H54 (cell line): ENCODE data around the gene RAET1L.
"Not testable (repeated sequence)": the region's sequence is repeated elsewhere in the genome, so short reads cannot be mapped to it uniquely, and the experiment has no call there.

Experiments
- DNase-seq: peaks from one replicate; pipeline ENCODE4 v3.0.0; 2011; ENCODE audit warnings: low spot score, mixed read lengths; ENCODE audit not compliant: insufficient read length
- FAIRE-seq: peaks from 3 replicates; lab custom pipeline; 2011; peaks lifted over from hg19 to GRCh38; lab: Jason Lieb, UNC
- POLR2A ChIP-seq: IDR thresholded peaks from 2 replicates; pipeline ENCODE4 v1.6.1; 2011; ENCODE audit warnings: low read depth, mild to moderate bottlenecking, low read length

Gene RAET1L

GRCh38 chr6:150002710-150003109 is 22.6 kb downstream of the RAET1L start:
- no peak for TF ChIP-seq POLR2A
- DNase-seq, result no peak
- FAIRE-seq, result no peak

GRCh38 chr6:150001295-150002008 is 23.9 kb downstream of the RAET1L start:
- no peak for TF ChIP-seq POLR2A
- no peak for FAIRE-seq
- DNase-seq, result no peak

DNA sequence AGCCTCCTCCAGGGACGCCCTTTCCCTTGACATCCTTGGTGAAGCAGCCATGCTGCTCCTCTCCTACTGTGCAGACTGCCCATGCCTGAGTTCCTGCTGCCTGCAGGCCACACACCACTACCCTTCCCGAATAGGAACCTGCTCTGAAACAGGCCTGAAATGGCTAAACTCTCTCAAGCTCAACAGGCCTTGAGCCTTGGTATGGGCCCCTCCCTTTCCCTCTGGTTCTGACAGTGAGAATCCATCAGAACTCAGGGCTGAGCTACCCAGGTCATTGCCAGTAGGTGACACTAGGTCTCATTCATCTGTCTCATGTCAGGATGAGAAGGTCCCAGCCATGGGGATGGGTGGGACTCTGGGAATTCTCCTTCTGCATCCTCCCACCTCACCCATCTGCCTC is 25.7 kb downstream of the RAET1L start:
- FAIRE-seq, result no peak

GRCh38 chr6:149995971-149996370 is 29.4 kb downstream of the RAET1L start:
- FAIRE-seq (no peak), DNase-seq (no peak)
- TF ChIP-seq POLR2A, result no peak

More for the DNA sequence above, 25.7 kb downstream of the RAET1L start:
- DNase-seq, result no peak
- no peak for TF ChIP-seq POLR2A

DNA sequence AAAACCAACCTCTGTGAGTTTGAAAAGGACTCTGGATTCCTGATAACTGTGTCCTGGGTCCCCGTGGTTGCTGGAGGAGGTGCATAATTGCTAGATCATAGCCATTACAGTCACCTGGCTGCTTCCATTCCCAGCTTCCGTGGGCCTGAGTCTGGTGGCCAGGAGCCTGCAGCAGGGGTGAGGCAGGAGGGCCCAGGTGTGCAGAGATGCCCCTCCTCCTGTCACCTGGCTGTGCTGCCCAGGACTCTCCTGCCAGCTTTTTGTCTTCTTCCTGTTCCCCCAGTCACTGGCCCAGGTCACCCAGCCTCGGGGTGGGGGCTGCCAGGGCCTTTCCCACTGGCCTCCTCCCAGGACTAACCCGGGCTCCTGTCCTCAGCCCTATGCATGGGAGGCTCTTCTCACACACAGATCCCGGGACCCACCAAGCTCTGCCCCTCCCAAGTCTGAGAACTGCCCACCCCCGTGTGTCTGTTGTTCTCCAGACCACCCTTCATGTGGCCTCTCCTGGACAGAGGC is 30.0 kb downstream of the RAET1L start:
- no peak for TF ChIP-seq POLR2A
- DNase-seq, result no peak
- no peak for FAIRE-seq

GRCh38 chr6:149991838-149992237 is 33.5 kb downstream of the RAET1L start:
- FAIRE-seq, result no peak
- TF ChIP-seq POLR2A, result no peak
- DNase-seq, result no peak

GRCh38 chr6:149991472-149991795 is 33.9 kb downstream of the RAET1L start:
- DNase-seq, FAIRE-seq: not testable (repeated sequence)

GRCh38 chr6:149990661-149991471 is 34.5 kb downstream of the RAET1L start:
- FAIRE-seq, result no peak
- no peak for DNase-seq
- TF ChIP-seq POLR2A, result no peak

DNA sequence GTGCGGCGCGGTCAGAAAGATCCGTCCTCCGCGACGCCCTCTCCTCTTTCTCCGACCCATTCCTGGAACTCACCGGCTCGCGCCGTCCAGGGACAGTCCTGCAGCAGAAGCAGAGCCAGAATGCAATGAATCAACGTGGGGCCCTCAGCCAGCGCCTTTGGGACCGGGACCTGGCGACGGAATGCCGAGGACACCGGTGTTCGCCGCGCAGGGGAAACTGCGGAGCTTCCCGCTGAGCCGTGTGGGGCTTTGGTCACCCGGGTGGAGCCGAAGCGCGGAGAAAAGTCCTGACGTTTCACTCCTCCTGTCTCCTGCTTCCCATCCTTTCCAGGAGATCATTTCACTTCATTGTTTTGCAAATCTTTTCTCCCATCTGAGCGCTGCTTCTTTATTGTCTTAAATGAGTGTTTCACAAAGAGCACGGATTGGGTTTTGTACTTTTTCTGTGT is 35.1 kb downstream of the RAET1L start:
- DNase-seq (no peak), FAIRE-seq (no peak)
- TF ChIP-seq POLR2A, result no peak

DNA sequence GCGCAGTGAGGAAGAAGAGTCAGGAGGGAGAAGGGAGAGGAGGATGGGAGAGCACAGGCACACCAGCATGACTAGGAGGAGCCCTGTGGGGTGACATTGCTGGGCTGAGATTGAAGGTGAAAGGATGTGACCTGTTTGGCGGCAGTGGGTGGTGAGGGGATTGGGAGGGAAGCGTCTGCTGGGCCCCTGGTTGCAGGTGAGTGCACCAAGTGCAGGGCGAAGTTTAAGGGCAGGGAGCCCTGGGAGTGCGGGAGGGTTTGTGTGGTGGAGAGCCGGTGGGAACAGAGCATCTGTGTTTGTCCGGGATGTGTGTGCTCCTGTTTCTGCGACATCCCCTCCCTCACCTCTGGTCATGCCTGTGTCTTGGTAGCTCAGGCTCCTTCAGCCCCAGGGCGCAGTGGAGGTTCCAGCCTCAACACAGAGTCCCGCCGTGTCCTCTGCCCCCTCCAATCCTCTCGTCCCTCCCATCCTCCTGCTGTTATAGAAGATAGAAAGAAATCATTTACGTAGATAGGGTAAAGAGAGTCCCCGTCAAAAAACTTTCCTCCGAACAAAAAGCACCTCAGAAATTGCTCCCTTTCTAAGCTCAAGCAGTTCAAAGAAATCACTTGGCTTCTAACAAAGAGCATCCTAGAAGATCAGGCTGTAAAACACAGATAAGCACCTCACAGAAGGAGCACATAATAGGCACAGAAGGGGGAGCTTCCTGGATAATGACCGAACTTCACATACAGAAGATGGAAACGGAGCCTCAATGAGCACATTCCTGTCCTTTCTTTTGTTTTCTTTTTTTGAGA is 36.6 kb downstream of the RAET1L start:
- no peak for TF ChIP-seq POLR2A
- no peak for FAIRE-seq

DNA sequence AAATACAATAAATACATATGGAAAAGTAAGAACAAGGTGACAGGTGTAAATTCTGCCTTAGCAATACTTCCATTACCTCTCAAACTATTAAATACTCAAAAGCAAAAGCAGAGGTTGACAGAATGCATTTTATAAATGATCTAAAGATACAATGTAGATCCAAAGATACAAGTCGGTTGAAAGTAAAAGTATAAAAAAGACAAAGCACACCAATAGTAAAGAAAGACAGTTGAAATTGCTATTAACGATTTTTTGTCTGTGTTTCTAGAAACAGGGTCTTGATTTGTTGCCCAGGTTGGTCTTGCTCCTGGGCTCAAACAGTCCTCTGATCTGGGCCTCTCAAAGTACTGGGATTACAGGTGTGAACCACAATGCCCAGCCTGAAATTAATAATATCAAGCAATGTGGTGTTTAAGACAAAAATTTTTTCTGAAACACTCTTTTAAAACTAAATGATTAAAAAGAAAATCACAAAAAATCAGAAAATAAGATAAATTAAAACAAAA is 37.7 kb downstream of the RAET1L start:
- no peak for DNase-seq
- FAIRE-seq, result no peak
- no peak for TF ChIP-seq POLR2A

More for the DNA sequence above, 36.6 kb downstream of the RAET1L start:
- DNase-seq, result no peak

GRCh38 chr6:149985481-149985937 is 39.8 kb downstream of the RAET1L start:
- no peak for TF ChIP-seq POLR2A
- DNase-seq, result no peak
- no peak for FAIRE-seq

- DNase-seq, result no peak
- no peak for TF ChIP-seq POLR2A
- no peak for FAIRE-seq
Measured at GRCh38 chr6:149984773-149985172, 40.6 kb downstream of the RAET1L start.
